Measurements from ENCODE around the gene SERPINA5.

Gene SERPINA5

GRCh38 chr14:94570002-94570400, 11.2 kb upstream of the SERPINA5 start:
- TF ChIP-seq EGR1 (IDR thresholded peaks at IDR 0.05): no peak
- no peak for TF ChIP-seq TAF1 (IDR thresholded peaks at IDR 0.05; ENCODE audit: low read depth)
- TF ChIP-seq FOXM1 (IDR thresholded peaks at IDR 0.05; ENCODE audit: borderline replicate concordance, low read depth): no peak
- TF ChIP-seq TEAD4 (IDR thresholded peaks at IDR 0.05): no peak
- no peak for TF ChIP-seq MAX (IDR thresholded peaks at IDR 0.05)
- TF ChIP-seq EP300 (IDR thresholded peaks at IDR 0.05; ENCODE audit: borderline replicate concordance): no peak
- no peak for TF ChIP-seq REST (IDR thresholded peaks at IDR 0.05; ENCODE audit: low read depth)
- TF ChIP-seq NFIC (IDR thresholded peaks at IDR 0.05): no peak

- TF ChIP-seq MAX (IDR thresholded peaks at IDR 0.05) (no peak), NFIC (IDR thresholded peaks at IDR 0.05) (no peak), TCF12 (IDR thresholded peaks at IDR 0.05; ENCODE audit: low read depth) (no peak), TAF1 (IDR thresholded peaks at IDR 0.05; ENCODE audit: low read depth) (no peak), YY1 (IDR thresholded peaks at IDR 0.05; ENCODE audit: low read depth) (no peak), ZBTB7A (IDR thresholded peaks at IDR 0.05; ENCODE audit: low read depth) (no peak), USF1 (IDR thresholded peaks at IDR 0.05) (no peak), EGR1 (IDR thresholded peaks at IDR 0.05) (no peak), REST (IDR thresholded peaks at IDR 0.05; ENCODE audit: low read depth) (no peak), EP300 (IDR thresholded peaks at IDR 0.05; ENCODE audit: borderline replicate concordance) (no peak), RAD21 (IDR thresholded peaks at IDR 0.05; ENCODE audit: low read depth) (no peak), CEBPB (IDR thresholded peaks at IDR 0.05) (no peak)
Observed at GRCh38 chr14:94570440-94570839, 10.8 kb upstream of the SERPINA5 start.

GRCh38 chr14:94571395-94571794, 9.8 kb upstream of the SERPINA5 start:
- TF ChIP-seq TAF1 (IDR thresholded peaks at IDR 0.05; ENCODE audit: low read depth) (no peak), EGR1 (IDR thresholded peaks at IDR 0.05) (no peak), EP300 (IDR thresholded peaks at IDR 0.05; ENCODE audit: borderline replicate concordance) (no peak), RAD21 (IDR thresholded peaks at IDR 0.05; ENCODE audit: low read depth) (no peak)

GRCh38 chr14:94571950-94572349, 9.3 kb upstream of the SERPINA5 start:
- TF ChIP-seq CEBPB (IDR thresholded peaks at IDR 0.05) (no peak), YY1 (IDR thresholded peaks at IDR 0.05; ENCODE audit: low read depth) (no peak), ZBTB7A (IDR thresholded peaks at IDR 0.05; ENCODE audit: low read depth) (no peak), EGR1 (IDR thresholded peaks at IDR 0.05) (no peak), CREB1 (IDR thresholded peaks at IDR 0.05; ENCODE audit: low read depth) (no peak), EP300 (IDR thresholded peaks at IDR 0.05; ENCODE audit: borderline replicate concordance) (no peak), MAX (IDR thresholded peaks at IDR 0.05) (no peak), NFIC (IDR thresholded peaks at IDR 0.05) (no peak), TAF1 (IDR thresholded peaks at IDR 0.05; ENCODE audit: low read depth) (no peak), REST (IDR thresholded peaks at IDR 0.05; ENCODE audit: low read depth) (no peak), TCF12 (IDR thresholded peaks at IDR 0.05; ENCODE audit: low read depth) (no peak), RAD21 (IDR thresholded peaks at IDR 0.05; ENCODE audit: low read depth) (no peak), FOXM1 (IDR thresholded peaks at IDR 0.05; ENCODE audit: borderline replicate concordance, low read depth) (no peak), TEAD4 (IDR thresholded peaks at IDR 0.05) (no peak), USF1 (IDR thresholded peaks at IDR 0.05) (no peak)

Measured in Ishikawa (cell line).